GM19438 (cell line): ENCODE results near the gene SRRM1.
"Not testable (repeated sequence)": the region's sequence is repeated elsewhere in the genome, so short reads cannot be mapped to it uniquely, and the experiment has no call there.

Source experiments
- ATAC-seq: cut with Tn5 transposase; IDR thresholded peaks from one replicate; pipeline ENCODE4 v1.9.1; 2021; ENCODE audit warnings: low read depth; ENCODE audit not compliant: unreplicated experiment

The SRRM1 gene

DNA sequence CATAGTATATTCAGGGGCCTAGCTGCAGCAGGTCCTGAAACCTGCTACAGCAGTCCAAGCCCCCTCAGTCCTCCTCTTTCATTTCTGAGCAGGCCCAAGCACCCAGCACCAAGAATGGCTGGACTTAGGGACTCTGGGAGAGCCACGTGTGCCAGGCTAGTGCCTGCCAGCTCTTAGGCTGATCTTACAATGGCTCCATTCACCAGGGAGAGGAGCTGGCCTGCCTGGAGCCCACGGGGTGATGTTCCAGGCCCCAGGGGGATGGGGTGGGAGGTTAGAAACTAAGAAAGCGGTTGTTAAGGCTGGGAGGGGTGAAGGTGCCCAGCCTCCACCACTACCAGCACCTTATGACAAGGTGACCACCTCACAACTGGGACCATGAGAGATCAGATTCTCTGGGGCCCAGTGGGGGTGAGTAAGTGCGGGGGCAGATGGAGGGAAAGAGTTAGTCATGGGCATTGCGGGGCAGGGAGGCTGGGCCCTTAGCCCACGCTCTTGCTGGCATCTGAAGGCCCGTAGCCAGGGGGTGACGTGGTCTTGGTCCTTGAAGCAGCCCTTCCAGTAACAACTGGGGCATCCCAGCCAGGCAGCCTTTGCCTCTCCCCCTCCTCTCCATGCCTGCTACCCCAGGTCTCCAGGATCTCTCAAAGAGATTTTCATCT is 71.9 kb downstream of the SRRM1 start:
- no peak for ATAC-seq

DNA sequence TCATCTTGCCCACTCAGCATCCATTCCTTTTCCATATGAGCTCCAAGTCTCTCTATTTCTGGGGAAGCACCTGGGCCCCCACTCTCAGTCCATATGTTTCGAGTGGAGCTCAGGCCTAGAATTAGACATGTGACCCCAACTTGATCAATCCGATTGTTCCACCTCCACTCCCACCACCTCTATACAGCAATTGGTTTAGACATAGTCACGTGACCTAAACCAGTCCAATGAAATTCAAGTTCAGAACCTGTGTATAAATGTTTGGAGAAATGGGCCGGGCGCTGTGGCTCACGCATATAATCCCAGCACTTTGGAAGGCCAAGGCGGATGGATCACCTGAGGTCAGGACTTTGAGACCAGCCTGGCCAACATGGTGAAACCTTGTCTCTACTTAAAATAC is 72.6 kb downstream of the SRRM1 start:
- ATAC-seq = no peak

DNA sequence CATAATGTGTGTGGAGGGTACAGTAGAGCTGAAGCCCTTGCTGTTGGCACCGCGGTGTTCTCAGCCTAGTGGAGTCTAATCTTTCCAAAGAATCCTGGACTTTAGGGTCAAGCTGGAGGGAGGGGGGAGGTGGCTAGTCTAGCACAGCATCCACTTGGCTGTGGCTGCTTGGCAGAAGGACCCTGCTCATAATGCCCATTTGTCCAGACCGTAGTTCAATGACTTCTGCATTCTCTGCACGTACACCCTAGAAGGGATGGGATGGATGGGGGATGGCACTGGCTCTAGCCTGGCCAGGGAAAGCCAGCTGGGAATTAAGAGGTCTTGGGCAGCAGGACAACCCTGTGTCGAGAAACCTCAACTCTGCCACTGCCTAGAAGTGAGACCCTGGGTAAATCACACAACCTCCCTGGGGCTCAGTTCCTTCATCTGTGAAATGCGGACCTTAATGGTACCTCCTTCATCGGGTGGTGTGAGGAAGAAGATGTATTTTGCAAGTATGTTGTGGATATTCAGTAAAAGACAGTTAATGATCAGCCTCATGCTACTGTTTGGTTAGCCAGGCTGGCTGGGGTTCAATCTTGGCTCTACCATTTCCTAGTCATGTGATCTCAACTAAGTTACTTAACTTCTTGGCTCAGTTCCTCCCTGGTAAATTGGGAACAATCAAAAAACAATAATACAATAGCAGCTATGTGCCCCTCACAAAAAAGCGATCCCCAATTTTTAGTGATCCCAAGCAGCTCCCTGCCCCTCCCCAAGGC is 75.0 kb downstream of the SRRM1 start:
- no peak for ATAC-seq

DNA sequence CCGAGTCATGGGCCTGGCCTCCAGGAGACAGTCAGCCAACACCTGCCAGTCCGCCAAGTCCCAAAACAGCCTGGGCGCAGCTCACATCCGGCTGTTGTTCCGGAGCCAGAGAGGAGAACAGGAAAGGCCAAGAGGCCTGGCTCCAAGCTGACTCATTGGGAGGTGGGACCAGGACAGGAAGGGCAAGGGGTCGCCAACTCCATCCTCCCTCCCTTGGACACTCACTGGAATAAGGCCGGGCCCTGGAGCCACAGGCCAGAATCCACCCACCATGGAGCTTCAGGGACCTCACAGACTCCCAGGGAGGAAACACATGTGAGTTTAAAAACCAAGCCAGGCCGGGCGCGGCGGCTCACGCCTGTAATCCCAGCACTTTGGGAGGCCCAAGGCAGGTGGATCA is 77.0 kb downstream of the SRRM1 start:
- ATAC-seq = no peak

DNA sequence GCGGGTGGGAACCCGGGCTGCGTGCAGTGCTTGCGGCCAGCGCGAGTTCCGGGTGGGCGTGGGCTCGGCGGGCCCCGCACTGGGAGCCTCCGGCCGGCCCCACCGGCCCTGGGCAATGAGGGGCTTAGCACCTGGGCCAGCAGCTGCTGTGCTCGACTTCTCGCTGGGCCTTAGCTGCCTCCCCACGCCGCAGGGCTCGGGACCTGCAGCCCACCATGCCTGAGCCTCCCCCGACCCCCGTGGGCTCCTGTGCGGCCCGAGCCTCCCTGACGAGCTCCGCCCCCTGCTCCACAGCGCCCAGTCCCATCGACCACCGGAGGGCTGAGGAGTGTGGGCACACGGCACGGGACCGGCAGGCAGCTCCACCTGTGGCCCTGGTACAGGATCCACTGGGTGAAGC is 78.4 kb downstream of the SRRM1 start:
- ATAC-seq = no peak

DNA sequence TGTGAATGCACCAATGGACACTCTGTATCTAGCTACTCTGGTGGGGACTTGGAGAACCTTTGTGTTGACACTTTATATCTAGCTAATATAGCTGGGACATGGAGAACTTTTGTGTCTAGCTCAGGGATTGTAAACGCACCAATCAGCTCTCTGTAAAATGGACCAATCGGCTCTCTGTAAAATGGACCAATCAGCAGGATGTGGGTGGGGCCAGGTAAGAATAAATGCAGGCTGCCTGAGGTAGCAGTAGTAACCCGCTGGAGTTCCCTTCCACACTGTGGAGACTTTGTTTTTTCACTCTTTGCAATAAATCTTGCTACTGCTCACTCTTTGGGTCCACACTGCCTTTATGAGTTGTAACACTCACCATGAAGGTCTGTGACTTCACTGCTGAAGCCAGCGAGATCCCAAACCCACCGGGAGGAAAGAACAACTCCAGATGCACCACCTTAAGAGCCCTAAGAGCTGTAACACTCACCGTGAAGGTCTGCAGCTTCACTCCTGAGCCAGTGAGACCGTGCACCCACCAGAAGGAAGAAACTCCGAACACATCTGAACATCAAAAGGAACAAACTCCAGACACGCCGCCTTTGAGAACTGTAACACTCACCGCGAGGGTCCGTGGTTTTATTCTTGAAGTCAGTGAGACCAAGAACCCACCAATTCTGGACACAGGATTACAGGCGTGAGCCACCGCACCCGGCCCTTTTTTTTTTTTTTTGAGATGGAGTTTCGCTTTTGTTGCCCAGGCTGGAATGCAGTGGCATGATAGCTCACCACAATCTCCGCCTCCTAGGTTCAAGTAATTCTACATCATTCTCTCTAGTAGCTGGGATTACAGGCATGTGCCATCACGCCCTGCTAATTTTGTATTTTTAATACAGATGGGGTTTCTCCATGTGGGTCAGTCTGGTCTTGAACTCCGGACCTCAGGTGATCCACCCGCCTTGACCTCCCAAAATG is 79.3 kb downstream of the SRRM1 start:
- ATAC-seq = not testable (repeated sequence)
